OCI-LY1 (cell line): ENCODE data around the gene SETD5.
A peak's percentile ranks its signal among the peaks of the same experiment; 100 is the strongest.

Source experiments
- H2AFZ ChIP-seq: fragments of 200-600 bp; sonication (generic), shearing (Covaris generic); 2 replicates; pipeline ENCODE4 v1.6.0; 2014; ENCODE audit warnings: antibody characterized with exemption, mild to moderate bottlenecking, low read length
- H3F3A ChIP-seq: fragments of 200-600 bp; sonication (generic), shearing (Covaris generic); 2 replicates; pipeline ENCODE4 v1.6.0; 2014; ENCODE audit warnings: mild to moderate bottlenecking, antibody characterized with exemption, low read length, moderate library complexity; ENCODE audit not compliant: insufficient read depth
- H3K27ac ChIP-seq: fragments of 200-600 bp; sonication (generic); 2 replicates; pipeline ENCODE4 v1.5.1; 2014; ENCODE audit warnings: low read length, mixed run types, mild to moderate bottlenecking, low read depth; ENCODE audit not compliant: poor library complexity, severe bottlenecking
- H3K27me3 ChIP-seq: fragments of 200-600 bp; sonication (generic); 2 replicates; pipeline ENCODE4 v1.6.0; 2014; ENCODE audit warnings: antibody characterized with exemption, mild to moderate bottlenecking, low read length, moderate library complexity; ENCODE audit not compliant: insufficient read depth
- H3K36me3 ChIP-seq: fragments of 200-600 bp; sonication (generic); 2 replicates; pipeline ENCODE4 v1.6.1; 2014; ENCODE audit warnings: mild to moderate bottlenecking, antibody characterized with exemption, low read length, moderate library complexity, mixed read lengths; ENCODE audit not compliant: insufficient read depth
- H3K4me1 ChIP-seq: fragments of 200-600 bp; sonication (generic); 2 replicates; pipeline ENCODE4 v1.5.1; 2014; ENCODE audit warnings: mild to moderate bottlenecking, low read length, moderate library complexity; ENCODE audit not compliant: insufficient read depth, severe bottlenecking
- H3K4me2 ChIP-seq: fragments of 200-600 bp; sonication (generic), shearing (Covaris generic); 2 replicates; pipeline ENCODE4 v1.6.1; 2014; ENCODE audit warnings: low read length
- H3K4me3 ChIP-seq: fragments of 200-600 bp; sonication (generic); 2 replicates; pipeline ENCODE4 v1.5.1; 2014; ENCODE audit warnings: low read length, low read depth, mild to moderate bottlenecking, mixed read lengths; ENCODE audit not compliant: poor library complexity, severe bottlenecking
- H3K79me2 ChIP-seq: fragments of 200-600 bp; shearing (Covaris generic); 2 replicates; pipeline ENCODE4 v1.6.1; 2016; ENCODE audit warnings: mixed run types, low read length, mixed read lengths; ENCODE audit not compliant: insufficient read depth
- H3K9ac ChIP-seq: fragments of 200-600 bp; sonication (generic), shearing (Covaris generic); 2 replicates; pipeline ENCODE4 v1.6.1; 2014; ENCODE audit warnings: mild to moderate bottlenecking, low read length, mixed read lengths
- H3K9me2 ChIP-seq: fragments of 200-600 bp; sonication (generic), shearing (Covaris generic); 2 replicates; pipeline ENCODE4 v1.6.1; 2014; ENCODE audit warnings: low read depth, mild to moderate bottlenecking, low read length, mixed read lengths
- H3K9me3 ChIP-seq: fragments of 200-600 bp; shearing (Covaris generic); 2 replicates; pipeline ENCODE4 v1.6.1; 2014; ENCODE audit warnings: low read length, mixed read lengths
- H4K20me1 ChIP-seq: fragments of 200-600 bp; sonication (generic), shearing (Covaris generic); 2 replicates; pipeline ENCODE4 v1.6.0; 2016; ENCODE audit warnings: mild to moderate bottlenecking, low read length; ENCODE audit not compliant: insufficient read depth
- CTCF ChIP-seq: fragments of 200-600 bp; sonication (generic), shearing (Covaris generic); IDR thresholded peaks from 2 replicates; pipeline ENCODE4 v1.5.1; 2017; ENCODE audit warnings: mild to moderate bottlenecking, antibody characterized with exemption, low read length, moderate library complexity, mixed read lengths
- EZH2 ChIP-seq: fragments of 200-600 bp; sonication (generic), shearing (Covaris generic); IDR thresholded peaks from 2 replicates; pipeline ENCODE4 v1.8.0; 2017; ENCODE audit warnings: borderline replicate concordance, mixed run types, mild to moderate bottlenecking, antibody characterized with exemption, low read length, moderate library complexity, mixed read lengths

The SETD5 gene

DNA sequence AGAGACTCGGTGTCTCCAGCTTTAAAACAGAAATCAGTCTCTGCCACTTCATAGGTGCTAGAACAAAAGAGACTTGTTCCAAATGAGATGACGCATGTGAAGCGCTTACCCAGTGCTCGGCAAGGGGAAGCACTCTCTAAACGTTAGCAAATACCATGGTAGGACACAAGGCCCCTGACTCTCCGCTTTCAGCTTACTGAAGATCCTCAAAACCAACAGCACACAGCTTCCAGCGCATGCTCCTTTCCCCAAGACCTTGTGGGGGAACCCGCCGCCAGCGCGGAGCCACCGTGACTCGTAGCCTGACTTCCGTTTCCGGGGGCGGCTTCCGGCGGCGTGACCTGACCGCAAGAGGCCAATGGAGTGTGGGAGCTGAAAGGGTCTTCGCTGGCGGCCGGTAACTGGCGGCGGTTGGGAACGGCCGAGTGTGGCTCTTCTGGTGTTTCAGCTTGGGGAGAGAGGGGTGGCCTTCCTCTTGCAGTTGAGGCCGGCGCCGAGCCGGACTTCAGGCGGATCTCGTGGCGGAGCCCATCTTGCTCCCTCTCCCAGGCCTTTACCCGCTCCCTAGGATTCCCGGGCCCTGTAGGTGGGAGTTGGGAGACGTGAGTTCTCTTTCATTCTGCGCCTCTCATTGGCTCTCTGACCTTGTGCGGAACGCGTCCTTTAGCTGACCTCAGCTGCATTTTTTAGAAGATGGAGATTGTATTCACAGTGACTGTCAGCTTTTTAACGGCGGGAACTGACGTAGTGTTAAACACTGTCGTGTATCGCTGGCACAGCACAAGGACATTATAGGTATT is 34.5 kb upstream of the SETD5 start, which contains the start of gene THUMPD3:
TSS of gene THUMPD3 (plus strand) at position 324 of the 800 bp plus-strand sequence. CDS start 2,015 bp downstream, outside the sequence.
- Histone ChIP-seq H3K4me1 (peaks cover 20% of the 10 kb centered on the region), H3K27ac (peak within 1 kb of the TSS; percentile 65), H3K9me3 (no peaks in the 10 kb centered on the region), H3F3A (no peaks in the 10 kb centered on the region), H3K4me3 (peak within 1 kb of the TSS; percentile 73), H4K20me1 (no peaks in the 10 kb centered on the region), H3K9me2 (no peaks in the 10 kb centered on the region), H3K27me3 (no peaks in the 10 kb centered on the region), H3K4me2 (peak within 1 kb of the TSS; percentile 68), H3K36me3 (peaks cover 35% of the 10 kb centered on the region), H2AFZ (no peak within 1 kb of the TSS), H3K79me2 (peaks cover 9% of the 10 kb centered on the region; the same call in 1 of the 2 replicates), H3K9ac (peak within 1 kb of the TSS; percentile 80)
- no peak for TF ChIP-seq EZH2
- TF ChIP-seq CTCF, result no peak

DNA sequence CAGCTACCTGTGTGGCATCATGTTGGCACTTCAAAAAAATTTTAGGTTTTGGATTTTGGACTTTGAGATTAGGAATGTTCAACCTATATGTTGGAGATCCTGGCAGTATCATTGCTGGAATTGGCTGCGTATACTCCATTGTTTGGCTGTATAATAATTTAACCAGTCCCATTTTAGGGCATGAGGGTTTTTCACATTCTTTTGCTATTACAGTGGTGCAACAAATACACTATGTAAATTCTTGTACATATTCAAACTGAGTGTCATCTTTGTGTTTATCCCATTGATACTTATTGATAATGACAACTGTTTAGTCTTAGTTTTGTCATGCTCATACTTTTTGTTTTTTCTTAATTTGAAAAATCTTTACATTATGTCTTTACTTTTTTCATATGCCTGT is 27.9 kb upstream of the SETD5 start:
- H3K9ac ChIP-seq, result no peak overlapping the region
- H3F3A ChIP-seq, result no peaks in the 10 kb centered on the region
- no peaks in the 10 kb centered on the region for H3K27me3 ChIP-seq
- H3K9me2 ChIP-seq, result no peaks in the 10 kb centered on the region
- H3K36me3 ChIP-seq, result peaks cover 92% of the 10 kb centered on the region
- no peak overlapping the region for H3K4me3 ChIP-seq
- H3K4me1 ChIP-seq, result peaks cover 3% of the 10 kb centered on the region
- H3K79me2 ChIP-seq, result no peaks in the 10 kb centered on the region
- H3K4me2 ChIP-seq, result no peak overlapping the region
- no peak overlapping the region for H3K27ac ChIP-seq
- no peaks in the 10 kb centered on the region for H4K20me1 ChIP-seq
- no peak for TF ChIP-seq CTCF
- TF ChIP-seq EZH2, result no peak
- no peak overlapping the region for H2AFZ ChIP-seq
- H3K9me3 ChIP-seq, result no peaks in the 10 kb centered on the region

DNA sequence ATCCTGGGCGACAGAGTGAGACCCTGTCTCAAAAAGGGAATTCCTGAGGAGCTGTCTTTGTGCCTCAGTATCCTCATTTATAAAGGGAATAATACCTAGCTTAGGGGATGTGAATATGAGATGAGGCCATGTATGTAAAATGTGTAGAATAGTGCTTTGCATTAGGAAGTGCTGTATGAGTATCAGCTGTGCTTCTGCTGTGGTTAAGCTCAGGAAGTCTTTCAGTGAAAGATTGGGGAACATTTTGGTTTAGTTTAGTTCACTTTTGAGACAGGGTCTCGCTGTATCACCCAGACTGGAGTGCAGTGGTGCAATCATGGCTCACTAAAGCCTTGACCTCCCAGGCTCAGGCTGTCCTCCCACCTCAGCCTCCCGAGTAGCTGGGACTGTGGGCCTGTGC is 23.9 kb upstream of the SETD5 start:
- Histone ChIP-seq H3K36me3 (peaks cover 94% of the 10 kb centered on the region), H3K4me2 (no peak overlapping the region), H3F3A (no peaks in the 10 kb centered on the region; the same call in 1 of the 2 replicates), H3K4me3 (no peak overlapping the region), H3K9ac (no peak overlapping the region), H3K27ac (no peak overlapping the region), H2AFZ (no peak overlapping the region), H4K20me1 (no peaks in the 10 kb centered on the region), H3K79me2 (no peaks in the 10 kb centered on the region), H3K27me3 (no peaks in the 10 kb centered on the region), H3K9me3 (no peaks in the 10 kb centered on the region), H3K9me2 (no peaks in the 10 kb centered on the region), H3K4me1 (no peaks in the 10 kb centered on the region)
- no peak for TF ChIP-seq EZH2
- no peak for TF ChIP-seq CTCF
